OCI-LY3 (cell line): ENCODE measurements around the gene ERGIC1.

ENCODE experiments used
- H2AFZ ChIP-seq: fragments of 200-600, 300-600 bp; shearing (Covaris generic); 2 replicates; pipeline ENCODE4 v1.6.0; 2014; ENCODE audit warnings: antibody characterized with exemption, low read depth, low read length
- H3K27ac ChIP-seq: fragments of 200-600, 300-600 bp; sonication (generic); 2 replicates; pipeline ENCODE4 v1.5.1; 2014; ENCODE audit warnings: mild to moderate bottlenecking, low read length, moderate library complexity, mixed read lengths
- H3K27me3 ChIP-seq: fragments of 200-600, 300-600 bp; sonication (generic); 2 replicates; pipeline ENCODE4 v1.6.1; 2014; ENCODE audit warnings: low read depth, low read length, mixed read lengths
- H3K36me3 ChIP-seq: fragments of 200-600, 300-600 bp; sonication (generic); replicated peaks from 2 replicates; pipeline ENCODE3; 2014; ENCODE audit warnings: low read depth, low read length, mixed read lengths
- H3K4me1 ChIP-seq: fragments of 300-600, 200-600 bp; sonication (generic); 2 replicates; pipeline ENCODE4 v1.6.1; 2014; ENCODE audit warnings: low read length, mixed read lengths
- H3K4me2 ChIP-seq: fragments of 200-600, 300-600 bp; sonication (generic); 2 replicates; pipeline ENCODE4 v1.6.1; 2014; ENCODE audit warnings: low read length, mixed read lengths
- H3K4me3 ChIP-seq: fragments of 300-600, 200-600 bp; sonication (generic); 2 replicates; pipeline ENCODE4 v1.5.1; 2014; ENCODE audit warnings: antibody characterized with exemption, mild to moderate bottlenecking, low read length, moderate library complexity
- H3K79me2 ChIP-seq: fragments of 300-600, 200-600 bp; shearing (Covaris generic); 2 replicates; pipeline ENCODE4 v1.6.1; 2014; ENCODE audit warnings: mild to moderate bottlenecking, low read length, mixed read lengths
- H3K9ac ChIP-seq: fragments of 300-600, 200-600 bp; shearing (Covaris generic); 2 replicates; pipeline ENCODE4 v1.6.0; 2014; ENCODE audit warnings: mild to moderate bottlenecking, low read length, moderate library complexity
- H3K9me3 ChIP-seq: fragments of 200-600, 300-600 bp; shearing (Covaris generic); 2 replicates; pipeline ENCODE4 v1.6.1; 2014; ENCODE audit warnings: low read length, mixed read lengths; ENCODE audit not compliant: insufficient read depth
- H4K20me1 ChIP-seq: fragments of 200-600, 300-600 bp; sonication (generic); 2 replicates; pipeline ENCODE4 v1.6.1; 2016; ENCODE audit warnings: low read length, mixed read lengths; ENCODE audit not compliant: insufficient read depth
- EZH2phosphoT487 ChIP-seq: fragments of 200-600 bp; shearing (Covaris generic); IDR thresholded peaks from 2 replicates; pipeline ENCODE4 v1.6.1; 2018; ENCODE audit warnings: antibody characterized with exemption, mixed run types, low read depth
- TF ChIP-seq, protein P1 (sequence below): fragments of 200-600, 300-600 bp; sonication (generic); IDR thresholded peaks from 2 replicates; pipeline ENCODE4 v1.5.1; 2014; ENCODE audit warnings: antibody characterized with exemption, low read length, low read depth

ERGIC1 gene

DNA sequence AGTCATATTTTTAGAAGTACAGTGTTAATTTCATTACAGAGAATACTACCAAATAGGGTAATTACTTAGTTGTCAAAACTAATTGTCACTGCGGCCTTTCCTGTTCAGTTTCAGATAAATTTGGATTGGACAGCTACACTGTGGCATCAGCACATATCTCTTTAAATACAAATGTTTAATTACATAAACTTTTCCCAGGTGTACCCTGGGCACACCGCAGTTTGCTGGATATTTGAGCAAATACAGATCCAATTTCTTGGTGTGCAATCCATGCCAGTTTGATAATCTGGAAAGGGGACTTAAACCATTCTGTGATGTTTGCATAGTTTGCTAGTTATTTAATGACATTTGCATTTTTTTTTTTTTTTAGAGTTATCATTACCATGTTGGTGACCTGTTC lies 160.4 kb downstream of the ERGIC1 start:
- H4K20me1 ChIP-seq = peaks cover 48% of the 10 kb centered on the region
- no peak overlapping the region for H3K4me3 ChIP-seq
- no peak overlapping the region for H3K4me2 ChIP-seq
- TF ChIP-seq EZH2phosphoT487 = no peak
- TF ChIP-seq, protein P1, sequence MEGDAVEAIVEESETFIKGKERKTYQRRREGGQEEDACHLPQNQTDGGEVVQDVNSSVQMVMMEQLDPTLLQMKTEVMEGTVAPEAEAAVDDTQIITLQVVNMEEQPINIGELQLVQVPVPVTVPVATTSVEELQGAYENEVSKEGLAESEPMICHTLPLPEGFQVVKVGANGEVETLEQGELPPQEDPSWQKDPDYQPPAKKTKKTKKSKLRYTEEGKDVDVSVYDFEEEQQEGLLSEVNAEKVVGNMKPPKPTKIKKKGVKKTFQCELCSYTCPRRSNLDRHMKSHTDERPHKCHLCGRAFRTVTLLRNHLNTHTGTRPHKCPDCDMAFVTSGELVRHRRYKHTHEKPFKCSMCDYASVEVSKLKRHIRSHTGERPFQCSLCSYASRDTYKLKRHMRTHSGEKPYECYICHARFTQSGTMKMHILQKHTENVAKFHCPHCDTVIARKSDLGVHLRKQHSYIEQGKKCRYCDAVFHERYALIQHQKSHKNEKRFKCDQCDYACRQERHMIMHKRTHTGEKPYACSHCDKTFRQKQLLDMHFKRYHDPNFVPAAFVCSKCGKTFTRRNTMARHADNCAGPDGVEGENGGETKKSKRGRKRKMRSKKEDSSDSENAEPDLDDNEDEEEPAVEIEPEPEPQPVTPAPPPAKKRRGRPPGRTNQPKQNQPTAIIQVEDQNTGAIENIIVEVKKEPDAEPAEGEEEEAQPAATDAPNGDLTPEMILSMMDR = no peak
- H3K27ac ChIP-seq = no peak overlapping the region
- no peaks in the 10 kb centered on the region for H3K9me3 ChIP-seq
- H3K27me3 ChIP-seq = no peaks in the 10 kb centered on the region
- no peak overlapping the region for H2AFZ ChIP-seq
- H3K9ac ChIP-seq = no peak overlapping the region
- H3K4me1 ChIP-seq = no peaks in the 10 kb centered on the region; the same call in 1 of the 2 replicates
- H3K79me2 ChIP-seq = peaks cover 88% of the 10 kb centered on the region
- peaks cover 40% of the 10 kb centered on the region for H3K36me3 ChIP-seq

GRCh38 chr5:172999372-172999973 lies 165.4 kb downstream of the ERGIC1 start:
- no peak overlapping the region for H3K4me2 ChIP-seq
- H3K36me3 ChIP-seq = peaks cover 33% of the 10 kb centered on the region
- peaks cover 66% of the 10 kb centered on the region for H4K20me1 ChIP-seq
- no peak overlapping the region for H3K4me3 ChIP-seq
- no peak for TF ChIP-seq EZH2phosphoT487
- TF ChIP-seq, protein P1 = no peak
- H3K9ac ChIP-seq = no peak overlapping the region
- H3K4me1 ChIP-seq = peaks cover 27% of the 10 kb centered on the region
- no peak overlapping the region for H3K27ac ChIP-seq
- no peak overlapping the region for H2AFZ ChIP-seq
- no peaks in the 10 kb centered on the region for H3K27me3 ChIP-seq
- peaks cover 91% of the 10 kb centered on the region for H3K79me2 ChIP-seq
- H3K9me3 ChIP-seq = no peaks in the 10 kb centered on the region

DNA sequence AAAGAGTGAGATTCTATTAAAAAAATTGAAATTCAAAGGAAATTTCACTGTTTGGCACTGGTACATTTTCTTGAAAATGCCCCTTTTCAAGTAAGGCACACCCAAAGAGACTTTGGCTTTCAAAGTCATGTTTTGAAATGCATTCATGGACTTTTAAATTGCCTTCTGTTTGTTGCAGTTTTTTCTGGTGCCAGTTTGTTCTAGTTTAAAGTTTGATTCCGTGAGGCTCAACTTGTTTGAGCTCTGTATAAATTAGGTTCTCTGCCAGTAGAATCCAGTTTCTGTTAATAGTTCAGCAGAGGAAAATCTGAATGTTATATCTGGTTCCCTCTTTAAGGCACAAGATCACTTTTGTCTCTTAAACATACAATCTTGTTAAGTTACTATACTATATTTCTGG lies 165.9 kb downstream of the ERGIC1 start:
- no peaks in the 10 kb centered on the region for H3K9me3 ChIP-seq
- peaks cover 68% of the 10 kb centered on the region for H4K20me1 ChIP-seq
- H3K4me3 ChIP-seq = no peak overlapping the region
- TF ChIP-seq, protein P1 = no peak
- TF ChIP-seq EZH2phosphoT487 = no peak
- H3K36me3 ChIP-seq = peaks cover 29% of the 10 kb centered on the region
- no peaks in the 10 kb centered on the region for H3K27me3 ChIP-seq
- H3K27ac ChIP-seq = no peak overlapping the region
- no peak overlapping the region for H3K9ac ChIP-seq
- H3K4me1 ChIP-seq = peaks cover 27% of the 10 kb centered on the region
- no peak overlapping the region for H2AFZ ChIP-seq
- peaks cover 92% of the 10 kb centered on the region for H3K79me2 ChIP-seq
- no peak overlapping the region for H3K4me2 ChIP-seq

DNA sequence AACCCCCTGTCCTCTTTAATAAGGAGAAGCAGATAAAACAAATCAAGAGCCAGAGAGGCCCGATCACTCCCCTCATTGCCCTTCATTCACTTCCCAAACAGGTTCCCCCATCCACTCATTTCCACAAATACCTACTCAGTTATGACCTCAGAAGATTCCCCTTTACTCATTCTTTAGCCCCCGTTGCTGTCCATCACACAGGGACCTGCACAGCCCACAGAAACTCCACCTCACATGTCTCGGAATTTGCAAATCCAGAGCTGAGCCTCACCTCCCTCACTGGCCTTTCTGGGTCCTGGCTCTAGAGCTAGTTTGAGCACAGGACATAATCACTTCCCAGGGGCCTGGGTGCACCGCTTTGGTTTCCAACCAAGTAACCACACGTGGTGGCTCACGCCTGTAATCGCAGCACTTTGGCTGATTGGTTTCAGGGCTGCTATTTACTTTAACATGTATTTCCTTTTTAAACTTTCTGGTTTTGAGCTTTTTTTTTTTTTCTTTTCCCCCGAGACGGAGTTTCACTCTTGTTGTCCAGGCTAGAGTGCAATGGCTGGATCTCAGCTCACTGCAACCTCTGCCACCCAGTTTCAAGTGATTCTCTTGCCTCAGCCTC lies 167.3 kb downstream of the ERGIC1 start:
- Histone ChIP-seq H2AFZ (no peak overlapping the region), H3K9ac (no peak overlapping the region), H3K27me3 (no peaks in the 10 kb centered on the region), H3K9me3 (no peaks in the 10 kb centered on the region), H3K36me3 (peaks cover 20% of the 10 kb centered on the region), H3K4me3 (no peak overlapping the region), H3K4me1 (peaks cover 27% of the 10 kb centered on the region), H3K4me2 (peak overlapping the region; percentile 8; the same call in 1 of the 2 replicates), H3K27ac (no peak overlapping the region), H3K79me2 (peaks cover 93% of the 10 kb centered on the region), H4K20me1 (peaks cover 80% of the 10 kb centered on the region)
- TF ChIP-seq, protein P1 = no peak
- no peak for TF ChIP-seq EZH2phosphoT487
